Activated CD8-positive, alpha-beta memory T cell treated with anti-CD3 and anti-CD28 coated beads, Interleukin-2, amount 50 U/mL, for 48 hours (primary cell): ENCODE results near the gene NT5C2.

Experiments
- DNase-seq: peaks from one replicate; pipeline ENCODE4 v3.0.0-alpha.2; 2020

NT5C2 gene

DNA sequence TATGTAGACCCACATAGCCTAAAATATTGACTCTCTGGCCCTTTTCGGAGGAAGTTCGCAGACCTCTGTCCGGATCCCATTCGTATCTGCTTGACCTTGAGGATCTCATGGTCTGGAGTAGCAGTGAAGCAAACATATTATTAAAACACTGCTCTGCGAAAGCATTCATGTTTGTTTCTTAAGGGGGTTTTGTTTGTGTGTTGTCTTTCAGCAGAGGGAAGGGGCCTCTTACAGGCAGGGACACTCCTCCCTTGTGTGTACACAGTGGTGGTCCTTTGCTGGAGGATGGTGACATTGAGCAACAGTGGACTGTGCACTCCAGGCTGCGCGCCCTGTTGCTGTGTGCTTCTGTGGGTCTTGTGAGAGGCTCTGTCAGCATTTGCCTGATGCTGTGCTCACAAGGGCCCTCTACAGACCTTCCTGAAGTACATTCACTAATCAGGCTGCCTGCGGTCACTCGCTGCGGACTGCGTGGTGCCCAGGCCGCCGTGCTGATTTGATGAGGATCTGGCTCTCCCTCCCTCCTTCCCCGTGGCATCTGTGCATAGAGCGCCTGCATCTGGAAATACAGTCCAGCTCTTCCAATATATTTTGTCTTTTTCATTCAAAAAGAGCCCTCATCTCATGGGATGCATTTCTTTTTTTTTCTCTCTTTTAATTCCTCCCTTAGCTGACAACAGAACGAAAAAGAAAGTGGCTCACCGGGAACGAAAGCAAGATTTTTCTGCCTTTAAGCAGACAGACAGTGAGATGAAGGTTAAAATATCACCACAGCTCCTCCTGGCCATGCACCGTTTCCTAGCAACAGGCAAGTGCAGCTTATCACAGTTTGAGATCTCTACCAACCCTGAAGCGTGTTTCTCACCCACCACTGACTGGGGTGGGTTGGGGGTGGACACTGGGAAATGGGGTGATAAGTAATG lies 139.2 kb downstream of the NT5C2 start:
- peak; percentile 68 for DNase-seq

DNA sequence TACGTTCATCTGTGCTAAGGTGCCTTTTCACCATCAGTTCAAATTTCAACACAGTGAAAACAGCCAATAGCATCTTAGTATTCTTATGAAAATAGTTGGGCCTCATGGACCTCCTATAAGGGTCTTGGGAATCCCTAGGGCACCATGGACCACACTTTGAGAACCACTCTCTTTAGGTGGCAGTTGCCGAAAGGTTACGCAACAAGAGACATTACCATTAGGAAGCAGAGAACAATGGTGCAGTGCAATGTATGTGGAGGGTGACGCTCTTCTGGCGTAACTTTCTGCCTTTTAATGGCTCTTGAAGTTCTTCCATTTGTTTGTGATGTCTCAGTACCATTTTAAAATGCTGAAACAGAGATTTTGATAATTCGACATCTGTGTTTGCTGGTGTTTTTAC lies 143.8 kb downstream of the NT5C2 start:
- no peak for DNase-seq

DNA sequence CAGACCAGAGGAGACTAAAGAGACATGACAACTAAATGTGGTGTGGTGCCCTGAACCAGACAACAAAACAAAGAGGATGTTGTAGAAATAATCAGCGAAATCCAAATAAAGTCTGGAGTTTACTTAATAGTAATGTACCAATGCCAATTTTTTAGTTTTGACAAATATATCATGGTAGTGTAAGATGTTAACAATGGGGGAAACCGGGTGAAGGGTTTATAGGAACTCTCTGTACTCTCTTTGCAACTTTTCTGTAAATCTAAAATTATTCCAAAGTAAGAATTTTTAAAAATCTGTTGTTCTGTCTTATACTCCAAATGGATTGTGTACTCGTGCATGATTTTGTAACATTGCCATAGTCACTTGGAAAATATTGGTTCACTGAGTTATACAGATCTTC lies 145.7 kb downstream of the NT5C2 start:
- no peak for DNase-seq

DNA sequence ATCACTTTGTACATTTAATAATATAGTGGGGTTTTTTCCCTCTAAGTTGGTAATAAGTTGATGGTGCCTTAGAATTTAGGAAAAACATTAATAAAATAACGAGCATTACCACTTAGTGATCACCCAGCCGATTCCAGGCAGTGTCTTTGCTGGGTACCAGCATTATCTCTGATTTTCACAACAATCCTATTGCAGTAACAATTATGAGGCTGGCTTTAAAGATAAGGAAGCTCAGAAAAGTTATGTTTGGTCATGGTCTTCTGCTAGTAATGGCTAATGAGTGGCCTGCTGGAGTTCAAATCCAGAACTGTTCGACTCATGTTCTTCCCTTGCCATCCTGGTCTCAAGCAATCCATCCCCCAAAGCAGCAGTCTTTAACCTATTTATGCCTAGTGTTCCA lies 147.1 kb downstream of the NT5C2 start:
- DNase-seq: no peak

DNA sequence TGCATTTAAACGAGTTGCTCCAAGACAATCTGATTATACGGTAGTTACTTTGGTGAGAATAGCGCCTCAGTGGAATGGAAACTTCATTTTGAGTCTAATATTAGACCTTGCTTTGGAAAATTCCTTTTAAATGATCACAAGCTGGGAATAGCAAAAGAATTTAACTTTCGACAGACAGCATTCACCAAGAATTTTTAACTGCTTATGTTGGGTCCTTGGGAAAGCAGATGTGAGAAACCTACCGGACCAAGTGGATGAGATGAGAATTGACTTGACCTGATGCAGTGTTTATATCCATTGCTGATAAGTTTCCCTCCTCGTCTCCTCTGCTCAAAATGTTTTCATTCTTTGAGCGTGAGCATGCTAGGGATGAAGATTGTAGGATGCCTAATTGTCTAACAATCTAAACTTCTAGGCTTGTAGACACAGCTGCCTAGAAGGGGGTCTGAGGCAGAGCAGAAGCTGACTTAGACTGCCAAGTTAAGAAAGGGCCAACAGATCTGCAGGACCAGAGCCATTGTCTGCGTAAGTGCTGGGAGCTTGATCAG lies 148.1 kb downstream of the NT5C2 start:
- DNase-seq: no peak

DNA sequence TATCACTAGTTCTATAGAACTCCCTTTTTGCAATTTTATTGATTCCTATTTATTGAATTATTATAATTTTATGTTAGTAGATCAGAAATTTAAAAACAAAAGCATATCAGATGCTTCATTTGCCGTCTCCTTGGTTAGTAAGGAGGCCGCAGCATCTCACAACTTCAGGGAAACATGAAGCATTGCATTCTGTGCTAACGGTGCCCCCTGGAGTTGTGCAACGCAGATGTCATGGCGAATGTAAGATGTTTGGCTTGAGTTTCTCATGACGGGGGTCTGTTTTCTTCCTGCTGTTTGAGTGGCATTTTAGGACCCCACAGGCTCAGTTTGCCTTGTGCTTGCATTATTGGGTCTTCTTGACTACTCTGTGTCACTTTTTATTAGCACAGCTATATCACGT lies 150.2 kb downstream of the NT5C2 start:
- no peak for DNase-seq

DNA sequence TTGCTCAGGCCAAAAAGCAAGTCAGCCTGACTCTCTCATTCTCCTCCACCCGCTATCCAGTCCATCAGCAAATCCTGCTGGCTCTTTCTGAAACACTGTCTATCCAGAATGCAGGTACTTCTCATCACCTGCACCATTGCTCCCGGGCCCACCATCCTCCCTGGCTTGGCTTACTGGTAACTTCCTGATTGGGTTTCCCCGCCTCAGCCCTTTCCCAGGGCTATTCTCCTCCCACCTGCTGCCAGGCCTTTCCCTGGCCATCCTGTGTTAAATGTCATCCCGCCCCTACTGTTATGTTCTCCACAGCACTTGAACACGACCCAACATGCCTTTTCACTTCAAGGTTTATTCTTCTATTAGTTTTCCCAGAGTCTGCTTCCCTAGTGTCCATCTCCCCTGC lies 150.9 kb downstream of the NT5C2 start:
- DNase-seq: no peak

DNA sequence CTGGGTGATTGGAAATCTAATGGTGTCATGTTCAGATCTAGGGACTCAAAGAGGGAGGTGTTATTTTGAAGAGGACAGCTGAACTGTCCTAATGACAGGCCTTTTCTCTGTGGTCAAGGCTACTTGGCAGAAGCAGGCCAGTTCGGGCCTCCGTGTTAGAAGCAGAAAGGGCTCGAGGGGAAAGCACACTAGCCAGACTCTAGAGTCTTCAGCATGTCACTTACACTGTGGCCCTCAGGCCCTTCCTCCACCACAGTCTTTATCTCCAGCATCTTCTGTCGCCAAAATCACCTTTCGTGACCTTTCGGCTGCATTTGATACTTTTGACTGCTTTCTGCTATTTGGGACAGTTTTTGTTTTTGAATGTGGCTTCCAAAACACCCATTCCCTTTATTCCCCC lies 151.7 kb downstream of the NT5C2 start:
- DNase-seq: no peak

DNA sequence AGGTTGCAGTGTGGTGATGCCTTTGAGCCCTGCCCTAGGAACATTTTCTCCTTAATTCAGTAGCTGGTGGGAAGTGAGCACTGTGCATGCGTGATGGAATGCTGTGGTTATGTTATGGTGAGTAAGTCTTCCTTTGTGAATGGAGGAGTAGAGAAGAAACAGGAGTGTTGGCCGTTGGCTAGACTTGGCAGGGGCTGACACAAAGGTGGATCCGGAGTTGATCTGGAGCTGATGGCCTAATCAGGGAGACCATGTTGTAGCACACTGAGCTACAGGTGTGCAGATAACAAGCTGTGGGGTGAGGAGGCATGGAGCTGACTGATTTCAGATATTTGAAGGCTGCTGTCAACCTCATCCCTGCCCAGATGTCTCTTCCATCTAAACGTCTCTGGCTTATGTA lies 152.7 kb downstream of the NT5C2 start:
- DNase-seq: no peak

DNA sequence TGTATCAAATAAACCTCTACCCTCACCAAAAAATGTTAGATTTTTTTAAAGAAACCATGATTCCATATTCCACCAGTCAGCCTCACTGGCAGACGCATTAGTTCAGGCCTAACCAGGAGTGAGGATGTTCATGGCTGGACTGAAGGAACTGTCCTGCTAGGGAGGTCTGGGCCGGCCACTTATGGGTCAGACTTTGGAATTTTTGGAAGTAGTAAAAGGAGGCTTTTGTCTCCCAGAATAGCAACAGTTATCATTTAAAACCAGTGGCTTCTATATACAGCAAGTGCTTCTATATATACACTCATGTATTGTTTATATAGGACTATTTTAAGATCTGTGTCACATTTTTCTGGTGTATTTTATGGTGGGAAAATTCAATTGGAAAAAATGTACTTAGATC lies 154.5 kb downstream of the NT5C2 start:
- no peak for DNase-seq
